Measurements from ENCODE around the gene OSTC.

OSTC gene

DNA sequence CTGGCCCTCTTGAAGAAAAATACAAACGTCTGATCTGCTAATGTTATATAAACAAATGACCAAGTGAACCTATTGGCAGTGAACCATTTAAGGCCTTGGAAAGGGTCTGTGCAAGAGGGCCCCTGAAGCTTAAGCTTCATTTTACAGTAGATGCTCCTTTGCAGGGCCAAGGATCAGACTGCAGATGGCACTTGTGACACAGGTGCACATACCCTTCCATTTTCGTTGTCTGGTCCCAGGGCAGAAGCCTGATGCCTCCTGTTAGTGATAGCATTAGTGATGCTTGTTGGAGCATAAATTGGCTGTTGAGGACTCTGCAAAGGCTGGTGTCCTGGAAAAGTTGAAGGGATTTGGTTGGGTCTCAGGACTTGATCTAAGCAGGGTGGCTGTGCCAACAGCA, 65.9 kb downstream of the OSTC start:
- no peak for DNase-seq (ENCODE audit: low spot score)

GRCh38 chr4:108717386-108717785, 67.0 kb downstream of the OSTC start:
- DNase-seq (ENCODE audit: low spot score), result no peak

All from AG08395 (cell line).